Inflammatory macrophage treated with lipopolysaccharide for 1 hour (primary cell): ENCODE measurements around the gene AKIRIN1.
"Not testable (repeated sequence)": the region's sequence is repeated elsewhere in the genome, so short reads cannot be mapped to it uniquely, and the experiment has no call there.

Source experiments
- DNase-seq, 2 donors: peaks; one replicate each; pipeline ENCODE4 v3.0.0-alpha.2; 2020 to 2022

The AKIRIN1 gene, protein sequence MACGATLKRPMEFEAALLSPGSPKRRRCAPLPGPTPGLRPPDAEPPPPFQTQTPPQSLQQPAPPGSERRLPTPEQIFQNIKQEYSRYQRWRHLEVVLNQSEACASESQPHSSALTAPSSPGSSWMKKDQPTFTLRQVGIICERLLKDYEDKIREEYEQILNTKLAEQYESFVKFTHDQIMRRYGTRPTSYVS

GRCh38 chr1:38990738-38991637 lies at the start of gene AKIRIN1:
Gene AKIRIN1 (plus strand): TSS chr1:38991276. CDS start chr1:38991381, 105 bp downstream.
- peak; percentile 92 to 99 for DNase-seq

DNA sequence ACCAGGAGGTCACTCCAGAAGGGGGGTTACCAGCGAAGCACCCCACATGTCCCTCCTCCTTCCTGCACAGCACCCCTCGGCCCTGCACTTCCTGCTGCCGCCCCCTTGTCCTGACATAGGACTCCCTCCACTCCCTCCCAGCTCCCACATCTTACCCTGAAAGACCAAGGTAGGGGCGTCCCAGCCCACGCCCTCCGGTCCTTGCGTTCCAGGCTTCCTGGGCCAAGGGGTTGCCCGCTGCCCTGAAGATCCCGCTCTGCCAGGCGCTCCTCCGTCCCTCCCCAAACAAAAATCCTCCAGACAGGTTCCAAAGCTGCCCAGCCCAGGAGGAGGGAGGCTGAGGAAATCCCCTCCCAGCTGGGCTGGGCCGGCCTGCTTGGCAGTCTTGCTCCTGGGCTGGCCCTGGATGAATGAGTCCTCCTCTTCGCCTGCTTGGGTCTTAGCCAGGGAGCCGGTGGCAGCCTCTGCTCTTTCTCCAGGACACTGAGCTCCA lies 49.5 kb upstream of the AKIRIN1 start, which contains the start of gene RHBDL2:
RHBDL2 (minus strand) TSS at position 304 of the 493 bp plus-strand sequence. CDS start 22,618 bp downstream, outside the sequence.
- no peak for DNase-seq

- DNase-seq = no peak
These were observed 48.2 kb upstream of the AKIRIN1 start for GRCh38 chr1:38942664-38943428.

- DNase-seq = no peak
These were observed 46.5 kb upstream of the AKIRIN1 start for GRCh38 chr1:38944547-38944946.

DNA sequence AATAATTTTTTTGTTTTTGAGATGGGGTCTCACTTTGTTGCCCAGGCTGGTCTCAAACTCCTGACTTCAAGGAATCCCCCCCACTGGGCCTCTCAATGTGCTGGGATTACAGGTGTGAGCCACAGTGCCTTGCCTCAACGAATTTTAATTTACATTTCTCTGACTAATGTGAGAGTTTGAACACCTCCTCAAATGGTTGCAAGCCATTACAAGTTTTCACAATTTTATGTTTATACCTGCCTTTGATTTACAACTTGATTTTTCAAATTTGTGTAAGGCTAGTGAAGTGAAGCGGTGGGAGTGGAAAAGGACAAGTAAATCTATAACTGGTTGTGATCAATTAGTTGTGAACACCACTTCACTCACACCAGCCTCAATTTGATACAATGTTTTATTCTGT lies 40.5 kb upstream of the AKIRIN1 start:
- no peak for DNase-seq

GRCh38 chr1:38953433-38953860 lies 37.6 kb upstream of the AKIRIN1 start:
- DNase-seq = no peak

GRCh38 chr1:38958967-38959366 lies 32.1 kb upstream of the AKIRIN1 start:
- DNase-seq = no peak

- no peak for DNase-seq
These were observed 29.0 kb upstream of the AKIRIN1 start for GRCh38 chr1:38962113-38962512.

- no peak for DNase-seq
These were observed 28.5 kb upstream of the AKIRIN1 start for GRCh38 chr1:38962560-38962959.

- DNase-seq = no peak
These were observed 26.9 kb upstream of the AKIRIN1 start for GRCh38 chr1:38964140-38964548.

- not testable (repeated sequence) for DNase-seq
These were observed 17.9 kb upstream of the AKIRIN1 start for GRCh38 chr1:38973145-38973544.

DNA sequence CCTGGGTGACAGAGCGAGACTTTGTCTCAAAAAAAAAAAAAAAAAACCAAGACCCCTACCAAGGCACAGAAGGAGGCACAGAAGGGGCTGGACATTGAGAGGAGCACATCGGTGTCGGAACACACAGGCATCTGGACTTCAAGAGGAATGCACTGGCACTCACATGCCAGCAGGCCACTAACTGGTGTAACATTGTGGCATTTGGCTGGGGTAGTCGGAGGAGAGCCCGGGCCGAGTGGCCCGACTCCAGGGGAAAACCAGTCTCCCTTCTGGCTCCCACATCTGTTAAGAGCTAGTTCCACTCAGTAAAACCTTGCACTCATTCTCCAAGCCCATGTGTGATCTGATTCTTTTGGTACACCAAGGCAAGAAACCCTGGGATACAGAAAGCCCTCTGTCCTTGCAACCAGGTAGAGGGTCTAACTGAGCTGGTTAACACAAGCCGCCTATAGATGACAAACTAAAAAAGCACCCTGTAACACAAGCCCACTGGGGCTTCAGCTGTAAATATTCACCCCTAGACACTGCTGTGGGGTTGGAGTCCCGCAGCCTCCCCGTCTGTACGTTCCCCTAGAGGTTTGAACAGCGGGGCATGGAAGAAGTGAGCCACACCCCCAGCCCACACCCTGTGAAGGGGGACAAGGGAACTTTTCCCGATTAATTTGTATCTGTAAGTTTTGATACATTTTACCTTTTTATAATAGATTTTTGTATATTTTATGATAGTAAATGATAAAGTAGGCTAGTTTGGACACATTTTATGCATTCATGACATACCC lies 17.2 kb upstream of the AKIRIN1 start:
- no peak for DNase-seq

DNA sequence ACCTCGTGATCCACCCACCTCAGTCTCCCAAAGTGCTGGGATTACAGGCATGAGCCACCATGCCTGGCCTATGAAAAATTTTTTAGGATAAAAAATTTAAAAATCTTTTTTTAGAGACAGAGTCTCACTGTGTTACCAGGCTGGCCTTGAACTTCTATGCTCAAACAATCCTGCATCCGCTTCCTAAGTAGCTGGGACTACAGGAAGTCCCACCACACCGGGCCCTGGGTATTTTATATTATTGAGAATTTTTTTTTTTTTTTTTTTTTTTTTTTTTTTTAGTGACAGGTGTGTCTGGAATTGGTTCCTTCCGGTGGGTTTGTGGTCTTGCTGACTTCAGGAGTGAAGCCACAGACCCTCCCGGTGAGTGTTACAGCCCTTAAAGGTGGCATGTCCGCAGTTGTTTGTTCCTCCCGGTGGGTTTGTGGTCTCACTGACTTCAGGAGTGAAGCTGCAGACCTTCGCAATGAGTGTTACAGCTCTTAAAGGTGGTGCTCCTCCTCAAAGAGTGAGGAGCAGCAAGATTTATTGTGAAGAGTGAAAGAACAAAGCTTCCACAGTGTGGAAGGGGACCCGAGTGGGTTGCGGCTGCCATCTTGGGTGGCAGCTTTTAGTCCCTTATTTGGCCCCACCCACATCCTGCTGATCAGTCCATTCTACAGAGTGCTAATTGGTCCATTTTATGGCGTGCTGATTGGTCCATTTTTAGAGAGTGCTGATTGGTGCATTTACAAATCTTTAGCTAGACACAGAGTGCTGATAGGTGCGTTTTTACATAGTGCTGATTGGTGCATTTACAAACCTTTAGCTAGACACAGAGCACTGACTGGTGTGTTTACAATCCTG lies 13.5 kb upstream of the AKIRIN1 start:
- not testable (repeated sequence) for DNase-seq

GRCh38 chr1:38978245-38978542 lies 12.9 kb upstream of the AKIRIN1 start:
- DNase-seq = not testable (repeated sequence)

GRCh38 chr1:38979380-38979779 lies 11.7 kb upstream of the AKIRIN1 start:
- not testable (repeated sequence) for DNase-seq

GRCh38 chr1:38989979-38990378 lies 1.1 kb upstream of the AKIRIN1 start:
- no peak for DNase-seq

DNA sequence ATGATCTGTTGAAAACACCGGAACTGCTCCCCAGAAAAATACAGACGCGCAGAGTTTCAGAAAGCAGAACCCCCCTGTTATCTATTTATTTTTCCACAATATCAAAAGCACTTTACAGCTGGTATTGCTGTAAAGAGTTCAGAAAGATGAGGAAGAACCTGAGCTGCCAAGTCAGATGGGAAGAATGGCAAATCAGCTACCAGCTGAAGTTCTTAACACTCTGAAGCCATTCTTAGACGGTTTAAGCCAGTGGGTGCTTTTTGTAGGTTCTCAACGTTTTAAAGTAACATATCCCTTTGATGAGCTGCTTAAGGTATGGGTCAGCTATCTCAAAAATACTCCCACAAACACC lies 714 bp upstream of the AKIRIN1 start:
- DNase-seq = no peak

DNA sequence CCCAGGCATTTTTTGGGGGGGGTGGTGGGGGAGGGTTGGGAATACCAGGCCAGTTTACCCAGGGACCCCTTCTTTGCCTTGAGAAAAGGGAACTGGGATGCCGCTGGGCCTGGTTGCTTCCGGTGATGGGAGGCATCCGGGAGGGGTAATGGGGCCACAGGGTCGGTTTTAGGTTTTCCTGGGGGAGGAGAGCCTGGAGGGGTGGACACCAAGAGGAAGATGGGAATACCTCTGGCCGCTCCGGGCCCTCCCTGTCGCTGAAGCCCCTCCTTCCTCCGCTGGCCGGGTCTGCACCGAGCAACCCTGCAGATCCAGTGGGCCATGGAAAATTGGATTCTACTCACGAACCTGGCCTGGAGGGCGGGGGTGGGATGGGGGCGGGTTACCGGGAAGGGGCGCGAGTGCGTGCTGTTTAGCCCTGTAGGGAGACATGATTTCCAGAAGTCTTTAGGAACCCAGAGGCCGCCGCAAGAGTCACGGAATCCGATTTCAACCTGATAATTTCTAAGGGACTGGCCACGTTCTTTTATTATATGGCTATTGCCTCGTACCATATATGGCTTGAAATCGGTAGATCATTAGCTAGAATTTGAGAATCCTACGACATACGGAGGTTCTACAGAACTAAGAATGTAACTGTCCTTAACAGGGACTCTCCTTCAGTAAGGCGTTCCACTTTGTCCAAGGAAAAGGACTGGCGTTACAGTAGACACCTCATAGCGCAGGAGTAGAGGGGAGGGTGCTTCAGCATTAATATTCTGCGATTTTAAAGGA lies 749 bp downstream of the AKIRIN1 start:
- no peak for DNase-seq

DNA sequence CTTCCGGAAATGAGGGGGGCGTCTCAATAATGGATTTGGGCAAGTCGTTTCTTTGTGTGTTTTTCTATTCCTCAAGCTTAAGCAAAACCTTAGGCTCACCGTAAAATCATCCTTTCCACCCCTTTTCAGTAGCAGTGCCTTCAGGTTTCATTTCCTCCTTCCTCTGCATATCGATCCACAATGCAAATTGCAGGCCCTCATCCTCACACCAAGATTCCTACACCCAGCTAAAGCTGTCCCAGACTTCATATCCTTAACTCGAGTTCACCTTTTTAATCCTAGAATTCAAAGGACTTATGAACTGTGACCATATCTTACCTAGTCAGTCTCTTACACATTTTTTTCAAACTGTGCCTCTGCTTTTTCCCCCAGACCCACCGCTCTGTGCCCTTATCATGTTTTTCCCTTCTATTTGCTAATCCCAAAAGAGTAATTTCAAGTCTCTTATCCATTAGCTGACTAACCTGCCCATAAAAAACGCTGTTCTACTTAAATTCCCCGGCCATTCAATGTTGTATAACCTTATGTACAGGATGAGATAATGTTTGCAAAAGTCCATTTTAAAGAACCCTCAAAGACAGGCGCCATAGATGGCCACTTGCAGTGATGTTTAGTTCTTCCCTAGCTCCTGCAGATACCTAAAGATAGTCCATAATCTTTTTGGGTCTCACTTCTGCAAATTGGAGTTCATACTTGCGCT lies 1.5 kb downstream of the AKIRIN1 start:
- DNase-seq = no peak

DNA sequence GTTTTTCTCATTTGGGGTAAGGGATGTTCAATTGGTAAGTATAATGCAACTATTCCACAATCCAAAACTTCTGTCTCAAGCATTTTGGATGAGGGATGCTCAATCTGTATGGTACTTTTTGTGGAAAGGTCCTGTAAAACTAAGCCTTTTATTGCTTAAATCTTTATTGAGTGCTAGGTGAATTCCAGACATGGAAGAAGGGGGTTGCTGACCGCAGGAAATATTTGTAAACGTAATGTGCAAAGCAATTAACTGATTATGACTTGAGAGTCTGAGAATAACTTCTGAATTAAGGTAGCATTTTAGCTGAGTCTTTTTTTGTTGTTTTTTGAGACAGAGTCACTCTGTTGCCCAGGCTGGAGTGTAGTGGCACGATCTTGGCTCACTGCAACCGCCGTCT lies 3.1 kb downstream of the AKIRIN1 start:
- DNase-seq = no peak
